COR-L47 (cell line): Measurements from ENCODE around the gene UNC13A.
"Not testable (repeated sequence)": the region's sequence is repeated elsewhere in the genome, so short reads cannot be mapped to it uniquely, and the experiment has no call there.

ENCODE experiments used
- DNase-seq: peaks from one replicate; lab custom pipeline; 2025; lab: John Stamatoyannopoulos, UW

Gene UNC13A

GRCh38 chr19:17604372-17605025, 83.7 kb downstream of the UNC13A start:
- DNase-seq, result no peak

GRCh38 chr19:17602872-17603510, 85.2 kb downstream of the UNC13A start:
- DNase-seq, result no peak

DNA sequence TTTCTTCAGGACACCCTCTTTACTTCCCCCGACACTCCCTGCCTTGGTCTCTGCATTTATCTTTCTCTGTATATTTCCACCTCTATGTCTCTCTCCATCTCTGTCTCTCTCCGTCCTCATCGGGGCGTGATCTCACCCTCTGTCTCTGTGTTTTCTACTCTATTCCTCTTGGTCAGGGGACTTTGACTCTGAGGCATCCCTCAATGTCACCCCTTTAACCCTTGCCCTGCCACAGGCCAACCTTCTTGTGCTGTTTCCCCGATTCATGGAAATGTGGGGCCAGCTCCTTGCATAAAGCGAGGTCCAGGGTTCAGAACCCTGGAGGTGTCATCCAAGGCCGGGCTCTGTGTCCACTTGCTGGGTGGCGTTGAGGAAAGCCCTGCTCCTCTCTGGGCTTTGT, 85.9 kb downstream of the UNC13A start:
- DNase-seq, result no peak

GRCh38 chr19:17601683-17602082, 86.5 kb downstream of the UNC13A start:
- DNase-seq, result no peak

GRCh38 chr19:17599780-17600179, 88.4 kb downstream of the UNC13A start:
- no peak for DNase-seq

DNA sequence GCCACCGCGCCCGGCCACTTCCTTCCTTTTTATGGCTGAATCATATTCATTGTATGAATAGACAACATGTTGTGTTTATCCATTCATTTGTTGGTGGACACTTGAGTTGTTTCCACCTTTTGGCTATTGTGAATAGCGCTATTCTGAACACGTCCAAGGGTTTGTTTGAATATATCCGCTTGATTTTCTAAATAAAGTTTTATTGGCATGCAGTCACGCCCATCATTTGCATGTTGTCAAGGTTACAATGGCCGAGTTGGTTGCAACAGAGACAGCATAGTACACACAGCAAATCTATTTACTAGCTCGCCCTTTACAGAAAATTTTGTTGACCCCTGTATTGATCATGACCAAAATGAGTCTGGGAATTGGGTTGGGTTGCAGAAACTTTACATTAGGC, 89.2 kb downstream of the UNC13A start:
- DNase-seq, result no peak

- not testable (repeated sequence) for DNase-seq
Observed at GRCh38 chr19:17598063-17598462, 90.1 kb downstream of the UNC13A start.

- not testable (repeated sequence) for DNase-seq
Observed at GRCh38 chr19:17594296-17594695, 93.9 kb downstream of the UNC13A start.

DNA sequence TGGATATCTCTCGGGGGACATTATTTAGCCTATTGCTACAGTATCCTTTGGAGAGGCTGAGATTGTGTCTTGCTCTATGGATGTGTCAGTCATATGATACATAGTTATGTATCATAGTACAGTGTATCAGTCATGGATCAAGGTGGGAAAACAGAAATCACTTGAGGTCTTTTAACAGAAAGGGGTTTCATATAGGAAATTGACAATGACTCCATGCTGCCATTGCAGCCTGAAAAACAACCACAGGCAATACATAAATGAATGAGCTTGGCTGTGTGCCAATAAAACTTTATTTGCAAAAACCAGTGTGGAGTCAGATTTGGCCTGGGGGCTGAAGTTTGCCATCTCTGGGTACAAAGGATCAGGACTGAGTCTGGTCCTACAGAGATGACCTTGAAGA, 97.3 kb downstream of the UNC13A start:
- no peak for DNase-seq

- DNase-seq, result not testable (repeated sequence)
Observed at GRCh38 chr19:17585395-17585794, 102.8 kb downstream of the UNC13A start.

GRCh38 chr19:17584132-17584531, 104.0 kb downstream of the UNC13A start:
- DNase-seq, result no peak

GRCh38 chr19:17582613-17583012, 105.5 kb downstream of the UNC13A start:
- DNase-seq, result no peak

DNA sequence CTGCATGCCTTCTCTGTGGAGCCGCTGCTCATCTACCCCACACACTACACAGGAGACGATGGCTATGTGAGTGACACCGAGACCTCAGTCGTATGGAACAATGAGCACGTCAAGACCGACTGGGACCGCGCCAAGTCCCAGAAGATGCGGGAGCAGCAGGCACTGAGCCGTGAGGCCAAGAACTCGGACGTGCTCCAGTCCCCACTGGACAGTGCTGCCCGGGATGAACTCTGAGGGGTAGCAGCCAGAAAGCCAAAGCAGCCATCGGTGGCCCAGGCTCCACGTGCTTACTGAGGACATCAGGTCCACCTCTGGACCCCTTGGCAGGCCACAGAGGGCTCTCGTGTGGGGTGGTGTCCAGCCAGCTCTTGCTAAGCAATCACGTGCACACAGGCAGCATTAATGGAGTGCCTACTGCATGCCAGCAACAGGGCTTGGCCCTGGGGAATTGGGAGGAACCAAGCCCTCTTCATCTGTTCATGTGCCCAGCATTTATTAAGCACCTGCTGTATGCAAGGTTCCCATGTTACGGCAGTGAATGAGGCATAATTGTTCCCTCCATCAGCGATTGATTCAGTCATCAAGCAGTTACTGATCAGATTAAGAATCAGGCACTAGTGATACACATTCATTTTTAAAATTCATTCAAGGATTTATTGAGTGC, 106.8 kb downstream of the UNC13A start:
- no peak for DNase-seq

DNA sequence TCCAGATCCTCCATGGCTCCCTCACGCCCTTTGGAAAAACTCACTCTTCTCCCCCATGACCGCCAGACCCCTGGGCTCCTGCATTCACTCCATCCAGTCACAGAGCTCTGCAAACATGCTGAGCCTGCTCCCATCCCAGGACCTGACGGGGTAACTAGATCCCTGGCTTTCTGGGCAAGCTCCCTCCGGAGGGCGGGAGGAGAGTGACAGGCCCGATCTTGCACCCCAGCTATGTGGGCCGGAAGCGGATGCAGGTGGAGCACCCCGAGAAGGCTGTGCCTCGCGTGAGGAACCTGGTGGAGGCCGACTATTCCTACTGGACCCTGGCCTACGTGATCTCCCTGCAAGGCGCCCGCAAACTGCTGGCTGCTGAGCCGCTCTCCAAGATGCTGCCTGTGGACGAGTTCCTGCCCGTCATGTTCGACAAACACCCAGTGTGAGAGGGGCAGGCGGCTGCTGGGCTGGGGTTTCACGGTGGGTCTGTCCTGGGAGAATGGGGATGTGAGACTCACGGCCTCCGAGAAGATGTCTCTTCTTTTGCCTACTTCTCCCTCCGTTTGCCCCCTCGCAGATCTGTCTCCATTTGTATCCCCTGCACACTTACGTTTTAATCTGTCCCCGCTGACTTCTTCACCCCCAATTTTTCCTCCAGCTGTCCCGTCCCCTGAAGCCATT, 107.5 kb downstream of the UNC13A start:
- DNase-seq, result no peak

GRCh38 chr19:17579661-17580244, 108.4 kb downstream of the UNC13A start:
- DNase-seq, result no peak

DNA sequence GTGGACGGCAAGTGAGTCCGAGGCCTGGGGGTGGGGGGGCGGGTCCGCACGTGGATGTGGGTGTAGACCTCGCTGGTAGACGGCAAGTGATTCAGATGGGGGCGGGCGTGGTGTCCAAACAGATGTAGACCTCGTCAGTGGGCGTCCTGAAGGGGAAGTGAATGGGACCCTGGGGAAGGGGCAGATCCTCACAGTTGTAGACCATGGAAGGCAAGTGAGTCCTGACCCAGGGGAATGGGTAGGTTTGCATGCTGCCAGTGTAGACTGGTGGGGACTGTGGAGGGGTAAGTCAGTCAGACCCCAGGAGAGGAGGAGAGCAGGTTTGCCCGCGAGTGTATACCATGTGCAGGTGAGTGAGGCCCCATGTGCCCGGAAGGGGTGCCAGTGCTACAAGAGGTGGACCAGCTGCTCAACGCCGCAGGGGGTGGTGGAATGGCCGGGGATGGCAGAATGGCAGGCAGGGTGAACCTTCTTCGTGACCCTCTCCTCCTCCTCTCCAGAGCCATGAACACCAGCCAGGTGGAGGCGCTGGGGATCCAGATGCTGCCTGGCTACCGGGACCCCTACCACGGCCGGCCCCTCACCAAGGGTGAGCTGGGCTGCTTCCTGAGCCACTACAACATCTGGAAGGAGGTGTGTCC, 110.6 kb downstream of the UNC13A start:
- no peak for DNase-seq

DNA sequence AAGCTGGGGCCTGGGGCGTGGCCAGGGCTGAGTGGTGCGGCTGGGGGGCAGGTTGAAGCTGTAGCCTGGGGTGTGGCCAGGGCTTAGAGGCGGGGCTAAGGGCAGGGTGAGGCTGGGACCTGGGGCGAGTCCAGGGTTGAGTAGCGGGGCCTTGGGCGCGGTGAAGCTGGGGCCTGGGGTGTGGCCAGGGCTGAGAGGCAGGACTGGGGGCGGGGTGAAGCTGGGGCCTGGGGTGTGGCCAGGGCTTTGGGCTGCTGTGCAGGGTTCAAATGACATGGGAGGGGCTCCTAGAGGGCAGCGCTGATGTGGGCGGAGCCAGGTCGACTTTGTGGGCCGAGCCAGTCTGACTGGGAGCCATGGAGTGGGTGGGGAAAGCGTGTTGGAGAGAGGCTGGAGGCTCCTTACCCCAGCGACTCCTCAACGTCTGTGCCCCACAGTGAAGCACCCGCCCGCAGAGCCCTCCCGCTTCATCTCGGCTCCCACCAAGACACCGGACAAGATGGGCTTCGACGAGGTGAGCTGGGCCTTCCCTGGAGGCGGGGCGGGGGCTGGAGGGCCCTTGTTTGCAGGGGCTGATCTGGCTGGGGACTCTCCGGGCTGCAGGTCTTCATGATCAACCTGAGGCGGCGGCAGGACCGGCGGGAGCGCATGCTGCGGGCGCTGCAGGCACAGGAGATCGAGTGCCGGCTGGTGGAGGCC, 111.2 kb downstream of the UNC13A start:
- DNase-seq, result no peak

GRCh38 chr19:17575871-17576757, 112.0 kb downstream of the UNC13A start:
- DNase-seq, result no peak

- DNase-seq, result no peak
Observed at GRCh38 chr19:17572638-17573037, 115.5 kb downstream of the UNC13A start.

DNA sequence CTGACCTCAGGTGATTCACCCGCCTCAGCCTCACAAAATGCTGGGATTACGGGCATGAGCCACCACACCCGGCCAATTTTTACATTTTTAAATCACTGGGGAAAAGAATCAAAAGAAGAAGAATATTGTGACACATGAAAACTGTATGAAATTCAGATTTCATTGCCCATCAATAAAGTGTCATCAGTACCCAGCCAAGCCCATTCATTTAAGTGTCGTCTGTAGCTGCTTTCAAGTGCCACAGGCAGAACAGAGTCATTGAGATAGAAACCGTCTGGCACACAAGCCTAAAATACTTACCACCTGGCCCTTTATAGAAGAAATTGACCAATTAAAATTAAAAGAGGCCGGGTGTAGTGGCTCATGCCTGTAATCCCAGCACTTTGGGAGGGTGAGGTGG, 117.4 kb downstream of the UNC13A start:
- no peak for DNase-seq
